Keratinocyte (primary cell): ENCODE measurements around the gene MGLL. TPM values are rescaled to one million over a fixed set of nuclear protein-coding genes. Genes with fewer than 3 reads are reported as not detected.

ENCODE experiments used
- DNase-seq: peaks from one replicate; pipeline ENCODE4 v3.0.0-alpha.2; 2011; ENCODE audit warnings: low read depth, missing footprints, low spot score
- FAIRE-seq: peaks from 2 replicates; lab custom pipeline; 2011; peaks lifted over from hg19 to GRCh38; lab: Jason Lieb, UNC
- H2AFZ ChIP-seq: 2 replicates; pipeline ENCODE4 v1.6.0; 2012; ENCODE audit warnings: low read length, control low read depth, inconsistent platforms; ENCODE audit not compliant: control insufficient read depth
- H3K27ac ChIP-seq: 2 replicates; pipeline ENCODE4 v1.5.1; 2011; ENCODE audit warnings: low read length; ENCODE audit not compliant: control insufficient read depth, insufficient read depth
- H3K27me3 ChIP-seq: 3 replicates; pipeline ENCODE4 v1.6.0; 2011; ENCODE audit warnings: low read length; ENCODE audit not compliant: control insufficient read depth, insufficient read depth; ENCODE audit errors: extremely low read depth
- H3K36me3 ChIP-seq, 2 experiments: 2 replicates in 1 of 2; 3 replicates in 1 of 2; pipeline ENCODE4 v1.5.1; 2011; ENCODE audit warnings: low read length in 2 of 2, mild to moderate bottlenecking in 1 of 2; ENCODE audit not compliant: control insufficient read depth in 2 of 2, insufficient read depth in 2 of 2; ENCODE audit errors: extremely low read depth in 1 of 2
- H3K4me1 ChIP-seq: 3 replicates; pipeline ENCODE4 v1.5.1; 2011; ENCODE audit warnings: low read length; ENCODE audit not compliant: control insufficient read depth, insufficient read depth; ENCODE audit errors: extremely low read depth
- H3K4me2 ChIP-seq: 3 replicates; pipeline ENCODE4 v1.6.0; 2011; ENCODE audit warnings: low read depth, low read length; ENCODE audit not compliant: control insufficient read depth, insufficient read depth; ENCODE audit errors: extremely low read depth
- H3K4me3 ChIP-seq, 3 experiments: fragments of 200-600 bp in 1 of 3; sonication (generic) in 1 of 3; 2 replicates in 2 of 3; 3 replicates in 1 of 3; pipeline ENCODE4 v1.5.1; 2011 to 2016; ENCODE audit warnings: low read length in 3 of 3, mild to moderate bottlenecking in 3 of 3, control low read depth in 2 of 3, inconsistent platforms in 1 of 3, low read depth in 1 of 3, mixed read lengths in 1 of 3, mixed run types in 1 of 3, moderate library complexity in 1 of 3; ENCODE audit not compliant: control insufficient read depth in 2 of 3, insufficient read depth in 2 of 3; ENCODE audit errors: extremely low read depth in 1 of 3
- H3K79me2 ChIP-seq: 2 replicates; pipeline ENCODE4 v1.6.0; 2012; ENCODE audit warnings: low read length; ENCODE audit not compliant: control insufficient read depth, insufficient read depth
- H3K9ac ChIP-seq: 3 replicates; pipeline ENCODE4 v1.6.0; 2011; ENCODE audit warnings: low read length; ENCODE audit not compliant: control insufficient read depth, insufficient read depth; ENCODE audit errors: extremely low read depth
- H3K9me1 ChIP-seq: 3 replicates; pipeline ENCODE4 v1.6.0; 2011; ENCODE audit warnings: low read length; ENCODE audit not compliant: control insufficient read depth, insufficient read depth; ENCODE audit errors: extremely low read depth
- H3K9me3 ChIP-seq: 2 replicates; pipeline ENCODE4 v1.5.1; 2012; ENCODE audit warnings: low read depth, low read length; ENCODE audit not compliant: control insufficient read depth
- H4K20me1 ChIP-seq: 3 replicates; pipeline ENCODE4 v1.6.0; 2011; ENCODE audit warnings: low read length; ENCODE audit not compliant: control insufficient read depth, insufficient read depth; ENCODE audit errors: extremely low read depth
- CTCF ChIP-seq, 3 experiments: IDR thresholded peaks in 1 of 3; conservative IDR thresholded peaks in 1 of 3; optimal IDR thresholded peaks in 1 of 3; 2 replicates in 2 of 3; 3 replicates in 1 of 3; pipeline versions ENCODE3 to v1.5.1; 2011; ENCODE audit warnings: low read length in 3 of 3, mild to moderate bottlenecking in 3 of 3, moderate library complexity in 2 of 3, control low read depth in 1 of 3, inconsistent platforms in 1 of 3; ENCODE audit not compliant: insufficient read depth in 2 of 3; ENCODE audit errors: extremely low read depth in 1 of 3
- EZH2 ChIP-seq: IDR thresholded peaks from one replicate; pipeline ENCODE4 v1.6.1; 2012; ENCODE audit warnings: inconsistent platforms, mild to moderate bottlenecking, low read length, moderate library complexity
- dilution Hi-C: fragments of 300-500 bp; cut with MboI; formaldehyde crosslinking; loops from one replicate; pipeline ENCODE4 v1.7.0; 2020; ENCODE audit warnings: low sequenced_read_pairs; ENCODE audit not compliant: extremely low pct_ligation_motif_present
- polyA plus RNA-seq, 5 experiments: library from polyadenylated mRNA; depleted of rRNA in 3 of 5; stranded (reverse) in 3 of 5; stranded (forward) in 1 of 5; unstranded in 1 of 5; fragments of >200 nt; gene quantifications; 1 replicate in 1 of 5; 2 replicates in 3 of 5; 3 replicates in 1 of 5; pipeline versions ENCODE4 v1.2.1 to v1.2.3, GENCODE V29; 2011 to 2012; ENCODE audit warnings: missing spikeins in 2 of 5, low read depth in 1 of 5, low replicate concordance in 1 of 5

The MGLL gene
- polyA plus RNA-seq, 1 donor (not counting 4 experiments of a cell fraction or from before 2014, with no cell fraction given), result 17.8 TPM

- Histone ChIP-seq H3K4me2 (no peak overlapping the region), H3K4me1 (peaks cover 13% of the 10 kb centered on the region), H2AFZ (no peak overlapping the region), H3K79me2 (no peaks in the 10 kb centered on the region), H3K4me3 (no peak overlapping the region), H3K36me3 (peaks cover under 1 to 9% of the 10 kb centered on the region in 2 experiments), H3K9me1 (no peaks in the 10 kb centered on the region), H4K20me1 (no peaks in the 10 kb centered on the region), H3K27ac (no peak overlapping the region), H3K9me3 (no peaks in the 10 kb centered on the region), H3K9ac (no peak overlapping the region), H3K27me3 (no peaks in the 10 kb centered on the region)
- dilution Hi-C loops, result no loop called here
- FAIRE-seq (no peak), DNase-seq (no peak)
- TF ChIP-seq EZH2, result no peak
- TF ChIP-seq CTCF (optimal IDR thresholded peaks at IDR 0.05 in 1 of 3, IDR thresholded peaks at IDR 0.05 in 1 of 3, conservative IDR thresholded peaks at IDR 0.05 in 1 of 3; ENCODE audit: extremely low read depth in 1 of 3, insufficient read depth in 2 of 3, low read length in 3 of 3), result no peak
Observed at GRCh38 chr3:127712881-127713771, 109.2 kb downstream of the MGLL start.

GRCh38 chr3:127712461-127712860 is 109.9 kb downstream of the MGLL start:
- dilution Hi-C loops, result no loop called here

More at GRCh38 chr3:127712461-127712860, 109.9 kb downstream of the MGLL start:
- Histone ChIP-seq H3K36me3 (peaks cover 2 to 11% of the 10 kb centered on the region in 2 experiments), H3K9me1 (no peaks in the 10 kb centered on the region), H3K9me3 (no peaks in the 10 kb centered on the region), H3K4me2 (no peak overlapping the region), H3K79me2 (no peaks in the 10 kb centered on the region), H3K27me3 (no peaks in the 10 kb centered on the region), H4K20me1 (no peaks in the 10 kb centered on the region), H3K9ac (no peak overlapping the region), H3K4me3 (no peak overlapping the region), H2AFZ (no peak overlapping the region), H3K27ac (no peak overlapping the region), H3K4me1 (peaks cover 13% of the 10 kb centered on the region)
- DNase-seq, result no peak
- TF ChIP-seq CTCF (optimal IDR thresholded peaks at IDR 0.05 in 1 of 3, IDR thresholded peaks at IDR 0.05 in 1 of 3, conservative IDR thresholded peaks at IDR 0.05 in 1 of 3; ENCODE audit: extremely low read depth in 1 of 3, insufficient read depth in 2 of 3, low read length in 3 of 3) (no peak), EZH2 (no peak)
- no peak for FAIRE-seq
